OCI-LY7 (cell line): ENCODE measurements around the gene TAF6.

Experiments
- CTCF ChIP-seq: fragments of 200-600 bp; sonication (generic); conservative IDR thresholded peaks from 2 replicates; pipeline ENCODE4 v1.5.1; 2014; ENCODE audit warnings: mild to moderate bottlenecking, antibody characterized with exemption, low read length, moderate library complexity, mixed read lengths
- EZH2phosphoT487 ChIP-seq: fragments of 200-600 bp; sonication (generic); IDR thresholded peaks from 2 replicates; pipeline ENCODE4 v1.6.1; 2018; ENCODE audit warnings: low read depth, borderline replicate concordance, mild to moderate bottlenecking, mixed run types, antibody characterized with exemption, low read length, moderate library complexity, mixed read lengths

- TF ChIP-seq CTCF (no peak), EZH2phosphoT487 (no peak)
Measured at GRCh38 chr7:100156331-100157068, 37.3 kb upstream of the TAF6 start.
